RWPE2 (cell line): Measurements from ENCODE around the gene HIRA.

Experiments
- ATAC-seq: fragments of 200-7000 bp; cut with Tn5 transposase; 3 replicates; pipeline ENCODE4 v1.9.1; 2021; ENCODE audit warnings: low read depth
- DNase-seq: peaks from one replicate; pipeline ENCODE4 v3.0.0-alpha.2; 2020; ENCODE audit warnings: low spot score
- H3K27ac ChIP-seq: fragments of 450-650 bp; 2 replicates; pipeline ENCODE4 v1.5.1; 2017; ENCODE audit warnings: mild to moderate bottlenecking; ENCODE audit not compliant: poor library complexity, severe bottlenecking
- H3K27me3 ChIP-seq: fragments of 250-450 bp; sonication (Bioruptor Pico); 2 replicates; pipeline ENCODE4 v1.5.1; 2021; ENCODE audit warnings: mild to moderate bottlenecking, moderate library complexity; ENCODE audit not compliant: insufficient read depth, poor library complexity, severe bottlenecking
- H3K36me3 ChIP-seq: fragments of 250-450 bp; sonication (Bioruptor Pico); 2 replicates; pipeline ENCODE4 v1.5.1; 2020; ENCODE audit warnings: low read depth, mild to moderate bottlenecking, moderate library complexity
- H3K4me1 ChIP-seq: fragments of 250-450 bp; sonication (Bioruptor Pico); 2 replicates; pipeline ENCODE4 v1.5.1; 2021; ENCODE audit warnings: mild to moderate bottlenecking, moderate library complexity; ENCODE audit not compliant: insufficient read depth, poor library complexity, severe bottlenecking
- H3K4me3 ChIP-seq: fragments of 250-450 bp; sonication (Bioruptor Pico); 2 replicates; pipeline ENCODE4 v1.5.1; 2021; ENCODE audit warnings: mild to moderate bottlenecking, moderate library complexity; ENCODE audit not compliant: severe bottlenecking
- H3K9me3 ChIP-seq: fragments of 250-450 bp; sonication (Bioruptor Pico); 2 replicates; pipeline ENCODE4 v1.5.1; 2021; ENCODE audit warnings: mild to moderate bottlenecking, moderate library complexity; ENCODE audit not compliant: severe bottlenecking
- TF ChIP-seq, protein P1 (sequence below): fragments of 450-650 bp; IDR thresholded peaks from one replicate; pipeline ENCODE4 v1.5.1; 2017; ENCODE audit warnings: mild to moderate bottlenecking, moderate library complexity; ENCODE audit not compliant: poor library complexity, severe bottlenecking

Gene HIRA

DNA sequence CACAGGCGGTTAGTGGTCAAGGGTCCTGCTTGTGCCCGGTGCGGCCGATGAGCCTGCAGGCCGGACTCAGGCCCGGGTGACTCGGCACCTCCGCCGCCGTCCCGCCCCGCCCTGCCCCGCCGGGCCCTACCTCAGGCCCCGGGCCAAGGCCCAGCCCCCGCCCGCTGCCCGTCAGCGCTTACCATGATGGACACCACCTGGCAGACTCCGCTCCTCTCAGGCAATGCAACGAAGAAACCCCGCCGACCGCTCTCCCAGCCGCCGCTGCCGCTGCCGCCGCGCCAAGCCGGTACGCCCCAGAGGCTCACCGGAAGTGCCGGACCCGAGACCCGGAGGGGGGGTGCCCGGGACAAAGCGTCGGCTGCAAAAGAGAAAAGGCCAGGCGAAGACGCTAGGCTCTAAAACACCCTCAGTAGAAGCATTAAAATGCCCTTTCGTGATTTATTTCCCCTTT, 47.4 kb upstream of the HIRA start, which contains the start of gene UFD1:
Gene UFD1 (minus strand): TSS at position 293 of the 454 bp plus-strand sequence. CDS start 108 bp downstream, at position 185.
- TF ChIP-seq, protein P1, sequence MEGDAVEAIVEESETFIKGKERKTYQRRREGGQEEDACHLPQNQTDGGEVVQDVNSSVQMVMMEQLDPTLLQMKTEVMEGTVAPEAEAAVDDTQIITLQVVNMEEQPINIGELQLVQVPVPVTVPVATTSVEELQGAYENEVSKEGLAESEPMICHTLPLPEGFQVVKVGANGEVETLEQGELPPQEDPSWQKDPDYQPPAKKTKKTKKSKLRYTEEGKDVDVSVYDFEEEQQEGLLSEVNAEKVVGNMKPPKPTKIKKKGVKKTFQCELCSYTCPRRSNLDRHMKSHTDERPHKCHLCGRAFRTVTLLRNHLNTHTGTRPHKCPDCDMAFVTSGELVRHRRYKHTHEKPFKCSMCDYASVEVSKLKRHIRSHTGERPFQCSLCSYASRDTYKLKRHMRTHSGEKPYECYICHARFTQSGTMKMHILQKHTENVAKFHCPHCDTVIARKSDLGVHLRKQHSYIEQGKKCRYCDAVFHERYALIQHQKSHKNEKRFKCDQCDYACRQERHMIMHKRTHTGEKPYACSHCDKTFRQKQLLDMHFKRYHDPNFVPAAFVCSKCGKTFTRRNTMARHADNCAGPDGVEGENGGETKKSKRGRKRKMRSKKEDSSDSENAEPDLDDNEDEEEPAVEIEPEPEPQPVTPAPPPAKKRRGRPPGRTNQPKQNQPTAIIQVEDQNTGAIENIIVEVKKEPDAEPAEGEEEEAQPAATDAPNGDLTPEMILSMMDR = no peak
- Histone ChIP-seq H3K4me1 (peaks cover 31% of the 10 kb centered on the region), H3K27ac (peak within 1 kb of the TSS; percentile 99), H3K27me3 (no peaks in the 10 kb centered on the region), H3K4me3 (peak within 1 kb of the TSS; percentile 66), H3K9me3 (no peaks in the 10 kb centered on the region), H3K36me3 (peaks cover 52% of the 10 kb centered on the region)
- ATAC-seq (peak; percentile 52), DNase-seq (peak; percentile 80)

DNA sequence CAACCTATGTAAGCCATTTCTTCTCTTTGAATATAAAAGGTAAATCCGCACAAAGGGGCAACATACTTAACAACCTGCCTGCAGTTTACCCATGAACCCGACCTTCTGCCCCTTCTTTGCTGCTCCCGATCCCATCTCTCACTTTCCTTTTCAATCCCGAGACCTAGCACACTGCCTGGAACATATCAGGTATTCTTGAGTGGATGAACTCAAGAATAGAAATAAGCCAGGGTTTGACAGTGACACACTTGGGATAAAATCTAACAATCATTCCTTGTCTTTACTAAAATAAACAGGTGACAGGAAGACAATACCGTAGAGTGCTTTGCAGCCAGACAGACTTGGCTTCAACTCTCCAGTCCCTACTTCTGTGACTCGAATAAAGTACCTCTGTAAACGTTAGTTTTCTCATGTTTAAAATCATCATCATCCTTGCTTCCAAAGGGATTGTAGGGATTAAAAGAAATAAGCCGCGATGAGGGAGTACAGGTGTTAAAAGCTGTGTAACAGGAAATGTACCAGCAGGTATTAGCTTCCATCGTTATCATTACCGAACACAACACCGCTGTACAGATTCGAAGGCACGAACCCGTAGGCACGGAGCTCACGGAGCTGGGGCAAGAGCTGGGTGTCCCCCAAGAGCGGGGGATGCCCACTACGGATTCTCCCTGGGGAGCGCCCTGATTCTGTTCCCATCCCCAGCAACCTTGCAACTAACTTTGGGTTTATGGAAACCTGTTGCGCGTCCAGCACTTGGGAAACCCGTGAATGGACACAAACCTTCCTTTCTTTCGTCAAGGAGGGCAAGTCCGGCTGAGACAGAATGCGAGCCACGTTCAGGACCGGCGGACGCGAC, 46.7 kb upstream of the HIRA start:
- DNase-seq = no peak
- Histone ChIP-seq H3K36me3 (peaks cover 52% of the 10 kb centered on the region), H3K27ac (peak overlapping the region; percentile 99), H3K4me1 (peaks cover 24% of the 10 kb centered on the region), H3K4me3 (peak overlapping the region; percentile 66), H3K27me3 (no peaks in the 10 kb centered on the region), H3K9me3 (no peaks in the 10 kb centered on the region)
- TF ChIP-seq, protein P1 = no peak
- ATAC-seq = no peak

DNA sequence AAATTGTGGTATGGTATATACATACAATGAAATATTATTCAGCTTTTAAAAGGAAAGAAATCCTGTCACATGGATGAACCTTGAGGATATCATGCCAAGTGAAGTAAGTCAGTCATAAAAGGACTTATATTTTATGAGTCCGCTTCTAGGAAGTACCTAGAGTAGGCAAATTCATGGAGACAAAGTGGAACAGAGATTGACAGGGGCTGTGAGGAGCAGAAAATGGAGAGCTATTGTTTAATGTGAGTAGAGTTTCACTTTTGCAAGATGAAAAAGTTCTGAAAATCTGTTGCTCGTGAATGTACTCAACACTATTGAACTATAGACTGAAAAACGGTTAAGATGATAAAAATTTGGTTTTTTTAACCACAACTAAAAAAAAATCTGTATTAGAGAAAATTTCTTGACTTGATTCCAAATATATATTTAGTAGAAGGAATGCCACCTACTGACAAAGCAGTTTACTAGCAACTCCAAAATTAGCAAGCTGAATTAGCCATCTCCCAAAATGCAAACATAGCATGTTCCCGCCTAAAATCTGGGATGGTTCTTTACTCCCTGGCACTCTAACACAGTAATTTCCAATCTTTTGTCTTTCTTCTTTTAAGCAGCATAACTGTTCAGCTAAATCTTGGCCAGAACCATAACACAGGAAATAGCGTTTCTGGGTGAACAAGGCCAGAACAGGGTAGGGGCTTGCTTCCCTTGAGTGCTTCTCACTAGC, 46.0 kb upstream of the HIRA start:
- Histone ChIP-seq H3K27me3 (no peaks in the 10 kb centered on the region), H3K9me3 (no peaks in the 10 kb centered on the region), H3K4me3 (peak overlapping the region; percentile 66), H3K27ac (peak overlapping the region; percentile 99), H3K36me3 (peaks cover 52% of the 10 kb centered on the region), H3K4me1 (peaks cover 17% of the 10 kb centered on the region)
- DNase-seq (no peak), ATAC-seq (no peak)
- TF ChIP-seq, protein P1 = peak; percentile 55

DNA sequence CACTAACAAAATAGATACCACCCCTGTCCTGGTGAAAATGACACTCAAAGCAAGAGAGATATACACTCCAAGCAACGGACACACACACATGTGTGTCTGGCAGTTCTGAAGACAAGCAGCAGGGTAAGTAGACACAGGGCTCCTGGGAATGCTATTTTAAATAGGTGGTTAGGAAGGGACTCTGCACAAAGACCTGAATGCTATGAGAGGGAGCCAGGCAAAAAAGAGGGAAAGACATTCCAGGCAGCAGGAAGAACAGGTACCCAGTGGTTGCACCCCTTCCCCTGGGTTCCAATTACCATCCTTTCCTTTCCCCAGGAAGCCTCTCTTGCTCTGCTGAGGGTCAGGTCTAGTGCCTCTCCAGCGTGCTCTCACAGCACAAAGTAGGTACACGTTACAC, 44.5 kb upstream of the HIRA start:
- Histone ChIP-seq H3K4me1 (peaks cover 10% of the 10 kb centered on the region), H3K27ac (no peak overlapping the region), H3K9me3 (no peaks in the 10 kb centered on the region), H3K36me3 (peaks cover 52% of the 10 kb centered on the region), H3K4me3 (no peak overlapping the region), H3K27me3 (no peaks in the 10 kb centered on the region)
- TF ChIP-seq, protein P1 = no peak
- DNase-seq = no peak
- ATAC-seq = no peak
